Astrocyte (in vitro differentiated cells and primary cell): ENCODE results near the gene ARF5. TPM values are rescaled to one million over a fixed set of nuclear protein-coding genes. Genes with fewer than 3 reads are reported as not detected.
A peak's percentile ranks its signal among the peaks of the same experiment; 100 is the strongest.
"Not testable (repeated sequence)": the region's sequence is repeated elsewhere in the genome, so short reads cannot be mapped to it uniquely, and the experiment has no call there.

Experiments used
- DNase-seq: peaks from one replicate; pipeline ENCODE4 v3.0.0-alpha.2; 2010; ENCODE audit warnings: low read depth
- FAIRE-seq: peaks from 2 replicates; lab custom pipeline; 2011; peaks lifted over from hg19 to GRCh38; lab: Jason Lieb, UNC
- H2AFZ ChIP-seq: 2 replicates; pipeline ENCODE4 v1.6.0; 2012; ENCODE audit warnings: low read depth, low read length, inconsistent platforms
- H3K27ac ChIP-seq: 2 replicates; pipeline ENCODE4 v1.5.1; 2011; ENCODE audit warnings: low read depth, low read length, inconsistent platforms
- H3K27me3 ChIP-seq: 2 replicates; pipeline ENCODE4 v1.6.0; 2011; ENCODE audit warnings: low read length, inconsistent platforms; ENCODE audit not compliant: insufficient read depth
- H3K36me3 ChIP-seq: 2 replicates; pipeline ENCODE4 v1.5.1; 2011; ENCODE audit warnings: low read length, inconsistent platforms; ENCODE audit not compliant: insufficient read depth
- H3K4me1 ChIP-seq: 2 replicates; pipeline ENCODE4 v1.5.1; 2011; ENCODE audit warnings: low read length, inconsistent platforms; ENCODE audit not compliant: insufficient read depth
- H3K4me2 ChIP-seq: 2 replicates; pipeline ENCODE4 v1.6.0; 2012; ENCODE audit warnings: low read length, inconsistent platforms
- H3K4me3 ChIP-seq: 2 replicates; pipeline ENCODE4 v1.5.1; 2011; ENCODE audit warnings: low read depth, mild to moderate bottlenecking, low read length, inconsistent platforms; ENCODE audit not compliant: insufficient read depth
- H3K79me2 ChIP-seq: 2 replicates; pipeline ENCODE4 v1.6.0; 2012; ENCODE audit warnings: mild to moderate bottlenecking, low read length, inconsistent platforms; ENCODE audit not compliant: insufficient read depth
- H3K9ac ChIP-seq: 2 replicates; pipeline ENCODE4 v1.6.0; 2012; ENCODE audit warnings: mild to moderate bottlenecking, low read length, inconsistent platforms
- H3K9me3 ChIP-seq: 2 replicates; pipeline ENCODE4 v1.5.1; 2012; ENCODE audit warnings: low read depth, mild to moderate bottlenecking, low read length, inconsistent platforms; ENCODE audit not compliant: insufficient read depth
- H4K20me1 ChIP-seq: 2 replicates; pipeline ENCODE4 v1.6.0; 2012; ENCODE audit warnings: low read length, inconsistent platforms; ENCODE audit not compliant: insufficient read depth
- H3K27ac Mint-ChIP-seq: one replicate; pipeline ENCODE4 v1.8.0; 2021; ENCODE audit warnings: mild to moderate bottlenecking, mixed read lengths; ENCODE audit not compliant: unreplicated experiment
- H3K27me3 Mint-ChIP-seq: one replicate; pipeline ENCODE4 v1.8.0; 2021; ENCODE audit warnings: low read depth, mixed read lengths; ENCODE audit not compliant: unreplicated experiment
- H3K36me3 Mint-ChIP-seq: one replicate; pipeline ENCODE4 v1.8.0; 2021; ENCODE audit warnings: low read depth, mixed read lengths; ENCODE audit not compliant: unreplicated experiment
- H3K4me1 Mint-ChIP-seq: one replicate; pipeline ENCODE4 v1.8.0; 2021; ENCODE audit warnings: low read depth, mixed read lengths; ENCODE audit not compliant: unreplicated experiment
- H3K4me3 Mint-ChIP-seq: one replicate; pipeline ENCODE4 v1.8.0; 2021; ENCODE audit warnings: mild to moderate bottlenecking, moderate library complexity, mixed read lengths; ENCODE audit not compliant: unreplicated experiment
- H3K9me3 Mint-ChIP-seq: one replicate; pipeline ENCODE4 v1.8.0; 2021; ENCODE audit warnings: mild to moderate bottlenecking, mixed read lengths; ENCODE audit not compliant: unreplicated experiment
- CTCF ChIP-seq: IDR thresholded peaks from 2 replicates; pipeline ENCODE4 v1.5.1; 2011; ENCODE audit warnings: low read depth, mild to moderate bottlenecking, inconsistent platforms, low read length, moderate library complexity; ENCODE audit not compliant: insufficient read depth
- EZH2 ChIP-seq: IDR thresholded peaks from 2 replicates; pipeline ENCODE4 v1.6.1; 2012; ENCODE audit warnings: mild to moderate bottlenecking, low read length, inconsistent platforms; ENCODE audit not compliant: insufficient read depth
- total RNA-seq: library from RNA; stranded (reverse); gene quantifications from 2 replicates; pipeline ENCODE4 v1.2.1, GENCODE V29; 2021

ARF5 gene
- total RNA-seq, 1 donor from 2014 or later: 111 TPM

- no peak overlapping the region for H3K27ac ChIP-seq
- H3K9me3 Mint-ChIP-seq: peaks cover 16% of the 10 kb centered on the region
- peaks cover 16% of the 10 kb centered on the region for H3K36me3 Mint-ChIP-seq
Observed at GRCh38 chr7:127566242-127566641, 22.0 kb upstream of the ARF5 start.

GRCh38 chr7:127568034-127568433 is 20.2 kb upstream of the ARF5 start:
- H3K4me1 Mint-ChIP-seq, DNase-seq, FAIRE-seq, H3K4me3 ChIP-seq, H4K20me1 ChIP-seq, H3K9ac ChIP-seq, H3K79me2 ChIP-seq, H3K27me3 ChIP-seq, H3K36me3 ChIP-seq, H3K4me3 Mint-ChIP-seq, H2AFZ ChIP-seq, H3K27ac ChIP-seq, H3K9me3 ChIP-seq, H3K27ac Mint-ChIP-seq, H3K27me3 Mint-ChIP-seq, H3K4me1 ChIP-seq, H3K4me2 ChIP-seq: not testable (repeated sequence)
- peaks cover 11% of the 10 kb centered on the region for H3K9me3 Mint-ChIP-seq
- peaks cover 18% of the 10 kb centered on the region for H3K36me3 Mint-ChIP-seq

More at GRCh38 chr7:127566242-127566641, 22.0 kb upstream of the ARF5 start:
- no peaks in the 10 kb centered on the region for H3K4me1 ChIP-seq
- no peaks in the 10 kb centered on the region for H3K27me3 ChIP-seq
- Mint-ChIP-seq H3K27me3 (no peaks in the 10 kb centered on the region), H3K4me3 (no peak overlapping the region), H3K27ac (no peak overlapping the region), H3K4me1 (no peaks in the 10 kb centered on the region)
- no peaks in the 10 kb centered on the region for H3K79me2 ChIP-seq
- TF ChIP-seq CTCF: no peak
- TF ChIP-seq EZH2: no peak
- no peak for DNase-seq
- H4K20me1 ChIP-seq: no peaks in the 10 kb centered on the region
- no peak overlapping the region for H3K4me3 ChIP-seq
- no peak overlapping the region for H3K4me2 ChIP-seq
- H3K9me3 ChIP-seq: no peaks in the 10 kb centered on the region
- no peak overlapping the region for H3K9ac ChIP-seq
- no peak overlapping the region for H2AFZ ChIP-seq
- no peaks in the 10 kb centered on the region for H3K36me3 ChIP-seq
- no peak for FAIRE-seq

- no peaks in the 10 kb centered on the region for H3K9me3 ChIP-seq
- no peak overlapping the region for H3K27ac Mint-ChIP-seq
- H2AFZ ChIP-seq: no peak overlapping the region
- H3K4me2 ChIP-seq: no peak overlapping the region
- TF ChIP-seq EZH2: no peak
- H3K36me3 ChIP-seq: peaks cover 3% of the 10 kb centered on the region
- H3K4me3 ChIP-seq: no peak overlapping the region
- no peaks in the 10 kb centered on the region for H4K20me1 ChIP-seq
- DNase-seq (peak; percentile 25), FAIRE-seq (no peak)
- H3K4me1 ChIP-seq: no peaks in the 10 kb centered on the region
- H3K27ac ChIP-seq: no peak overlapping the region
- H3K9me3 Mint-ChIP-seq: peaks cover 1% of the 10 kb centered on the region
- no peaks in the 10 kb centered on the region for H3K27me3 ChIP-seq
- no peaks in the 10 kb centered on the region for H3K79me2 ChIP-seq
- H3K27me3 Mint-ChIP-seq: no peaks in the 10 kb centered on the region
- H3K4me1 Mint-ChIP-seq: no peaks in the 10 kb centered on the region
- H3K36me3 Mint-ChIP-seq: peaks cover 17% of the 10 kb centered on the region
- no peak overlapping the region for H3K4me3 Mint-ChIP-seq
- H3K9ac ChIP-seq: no peak overlapping the region
Observed at GRCh38 chr7:127571741-127572505, 16.3 kb upstream of the ARF5 start.
